ENCODE results near the gene PGAM2.
A peak's percentile ranks its signal among the peaks of the same experiment; 100 is the strongest.

The PGAM2 gene

DNA sequence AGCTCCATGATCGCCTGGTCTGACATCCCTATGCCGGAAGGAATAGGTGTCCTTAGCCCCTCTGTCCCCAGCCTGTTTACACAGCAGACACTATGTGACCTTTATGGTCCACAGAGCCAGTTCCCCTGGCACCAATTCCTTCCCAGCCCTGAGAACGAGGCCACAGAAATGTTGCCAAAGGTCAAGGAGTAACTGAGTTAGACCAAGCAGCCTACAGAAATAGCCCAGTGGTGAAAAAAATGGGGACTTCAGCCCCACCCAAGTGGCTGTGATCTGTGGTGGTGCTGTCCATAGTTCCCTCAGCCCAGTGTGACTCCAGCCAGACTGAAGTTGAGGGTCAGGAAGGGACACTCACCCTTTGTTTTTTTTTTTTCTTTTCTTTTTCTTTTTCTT lies 2.5 kb downstream of the PGAM2 start:
- TF ChIP-seq ZNF596 (tag by site-specific recombination; IDR thresholded peaks at IDR 0.05) = no peak
- TF ChIP-seq, protein P1, sequence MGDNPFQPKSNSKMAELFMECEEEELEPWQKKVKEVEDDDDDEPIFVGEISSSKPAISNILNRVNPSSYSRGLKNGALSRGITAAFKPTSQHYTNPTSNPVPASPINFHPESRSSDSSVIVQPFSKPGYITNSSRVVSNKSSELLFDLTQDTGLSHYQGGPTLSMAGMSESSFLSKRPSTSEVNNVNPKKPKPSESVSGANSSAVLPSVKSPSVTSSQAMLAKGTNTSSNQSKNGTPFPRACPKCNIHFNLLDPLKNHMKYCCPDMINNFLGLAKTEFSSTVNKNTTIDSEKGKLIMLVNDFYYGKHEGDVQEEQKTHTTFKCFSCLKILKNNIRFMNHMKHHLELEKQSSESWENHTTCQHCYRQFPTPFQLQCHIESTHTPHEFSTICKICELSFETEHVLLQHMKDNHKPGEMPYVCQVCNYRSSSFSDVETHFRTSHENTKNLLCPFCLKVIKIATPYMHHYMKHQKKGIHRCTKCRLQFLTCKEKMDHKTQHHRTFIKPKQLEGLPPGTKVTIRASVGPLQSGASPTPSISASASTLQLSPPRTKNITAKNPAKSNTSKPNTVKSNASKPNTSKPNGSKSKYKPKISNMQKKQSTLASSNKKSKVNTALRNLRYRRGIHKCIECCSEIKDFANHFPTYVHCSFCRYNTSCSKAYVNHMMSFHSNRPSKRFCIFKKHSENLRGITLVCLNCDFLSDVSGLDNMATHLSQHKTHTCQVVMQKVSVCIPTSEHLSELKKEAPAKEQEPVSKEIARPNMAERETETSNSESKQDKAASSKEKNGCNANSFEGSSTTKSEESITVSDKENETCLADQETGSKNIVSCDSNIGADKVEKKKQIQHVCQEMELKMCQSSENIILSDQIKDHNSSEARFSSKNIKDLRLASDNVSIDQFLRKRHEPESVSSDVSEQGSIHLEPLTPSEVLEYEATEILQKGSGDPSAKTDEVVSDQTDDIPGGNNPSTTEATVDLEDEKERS (tag by site-specific recombination; IDR thresholded peaks at IDR 0.05) = no peak
- no peak for TF ChIP-seq ZNF48 (tag by site-specific recombination; IDR thresholded peaks at IDR 0.05)
- TF ChIP-seq ZNF544 (tag by site-specific recombination; IDR thresholded peaks at IDR 0.05) = no peak
- no peak for TF ChIP-seq ZNF701 (tag by site-specific recombination; IDR thresholded peaks at IDR 0.05)
- no peak for TF ChIP-seq ZNF114 (tag by site-specific recombination; IDR thresholded peaks at IDR 0.05)
- TF ChIP-seq ZNF16 (tag by site-specific recombination; IDR thresholded peaks at IDR 0.05; ENCODE audit: low read depth) = no peak
- TF ChIP-seq ZNF830 (tag by site-specific recombination; IDR thresholded peaks at IDR 0.05; ENCODE audit: low read depth) = no peak
- TF ChIP-seq, protein P2, sequence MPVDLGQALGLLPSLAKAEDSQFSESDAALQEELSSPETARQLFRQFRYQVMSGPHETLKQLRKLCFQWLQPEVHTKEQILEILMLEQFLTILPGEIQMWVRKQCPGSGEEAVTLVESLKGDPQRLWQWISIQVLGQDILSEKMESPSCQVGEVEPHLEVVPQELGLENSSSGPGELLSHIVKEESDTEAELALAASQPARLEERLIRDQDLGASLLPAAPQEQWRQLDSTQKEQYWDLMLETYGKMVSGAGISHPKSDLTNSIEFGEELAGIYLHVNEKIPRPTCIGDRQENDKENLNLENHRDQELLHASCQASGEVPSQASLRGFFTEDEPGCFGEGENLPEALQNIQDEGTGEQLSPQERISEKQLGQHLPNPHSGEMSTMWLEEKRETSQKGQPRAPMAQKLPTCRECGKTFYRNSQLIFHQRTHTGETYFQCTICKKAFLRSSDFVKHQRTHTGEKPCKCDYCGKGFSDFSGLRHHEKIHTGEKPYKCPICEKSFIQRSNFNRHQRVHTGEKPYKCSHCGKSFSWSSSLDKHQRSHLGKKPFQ (tag by site-specific recombination; IDR thresholded peaks at IDR 0.05) = no peak
- H3K36me3 ChIP-seq (ENCODE audit: control insufficient read depth in 2 of 2, insufficient read depth in 1 of 2, low read length in 2 of 2) = peaks cover 3 to 50% of the 10 kb centered on the region in 2 experiments; a peak in 1 of 3 replicates

DNA sequence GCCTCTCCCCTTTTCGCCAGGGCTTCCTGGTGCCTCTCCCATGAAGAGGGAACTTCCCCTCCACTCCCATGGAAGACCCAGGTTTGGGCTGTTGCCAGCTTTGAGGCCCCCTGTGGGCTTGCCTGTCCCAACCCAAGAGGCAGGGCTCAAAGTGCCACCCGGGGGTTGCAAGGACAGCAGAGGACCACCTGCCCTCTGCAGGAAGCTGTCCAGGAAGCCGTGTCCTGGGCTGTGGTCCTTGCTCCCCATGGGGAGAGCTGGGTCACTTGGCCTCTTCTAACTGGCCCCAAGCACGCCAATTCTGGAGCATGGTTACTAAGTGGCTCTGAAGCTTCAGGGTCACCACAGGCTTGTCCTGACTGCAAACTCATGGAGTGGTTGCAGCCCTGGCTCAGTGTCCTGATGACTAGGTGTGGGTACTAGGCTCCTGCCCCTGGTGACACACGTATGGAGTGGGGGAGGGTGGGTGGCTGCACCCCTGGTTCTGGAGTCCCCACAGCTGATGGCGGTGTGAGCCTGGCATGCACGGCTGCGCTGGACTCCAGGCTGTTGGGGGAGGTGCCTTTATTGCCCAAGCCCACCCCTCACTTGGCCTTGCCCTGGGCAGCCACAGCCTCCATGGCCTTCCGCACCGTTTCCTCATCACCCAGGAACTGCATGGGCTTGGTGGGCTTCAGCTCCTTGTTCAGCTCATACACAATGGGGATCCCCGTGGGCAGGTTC lies 3.0 kb downstream of the PGAM2 start:
- H3K4me3 ChIP-seq (ENCODE audit: low read depth, low read length) = no peak overlapping the region
- H3K27ac ChIP-seq (ENCODE audit: extremely low read depth, low read depth, low read length) = no peak overlapping the region
- H3K36me3 ChIP-seq (ENCODE audit: control insufficient read depth in 2 of 2, insufficient read depth in 1 of 2, low read length in 2 of 2) = peaks cover 3 to 56% of the 10 kb centered on the region in 2 experiments; a peak in 1 of 3 replicates
- CTCF ChIA-PET = interaction anchor here (0.7 kb wide), 1 partner anchor 10 kb away, joined by 3 read pairs; no protein-coding TSS in a partner anchor
- POLR2A ChIA-PET = interaction anchor here (0.6 to 2.1 kb wide), 3 partner anchors 18 to 185 kb away, joined by 3 to 6 read pairs (median 3); partner anchors contain the start of gene DBNL
- TF ChIP-seq ZIC2 (tag by site-specific recombination; IDR thresholded peaks at IDR 0.05) (peak; percentile 56), GLIS1 (tag by site-specific recombination; IDR thresholded peaks at IDR 0.05) (0 out of 2 replicates have a peak, but pooled peaks have one; percentile 17), ZNF529 (tag by site-specific recombination; IDR thresholded peaks at IDR 0.05; ENCODE audit: insufficient replicate concordance) (no peak)
- no peaks in the 10 kb centered on the region for H3K4me1 ChIP-seq (ENCODE audit: control insufficient read depth, insufficient read depth, low read length)
- H3K9me3 ChIP-seq (ENCODE audit: control insufficient read depth, insufficient read depth, low read depth, low read length) = no peaks in the 10 kb centered on the region

More for the DNA sequence above, 2.5 kb downstream of the PGAM2 start:
- CTCF ChIA-PET = no interaction called here
- POLR2A ChIA-PET = interaction anchor here (1.1 to 2.1 kb wide), 5 partner anchors 9 to 185 kb away, joined by 3 to 6 read pairs (median 4); partner anchors contain the start of gene DBNL
- no peak overlapping the region for H3K4me3 ChIP-seq (ENCODE audit: low read depth, low read length)
- no peaks in the 10 kb centered on the region for H3K4me1 ChIP-seq (ENCODE audit: control insufficient read depth, insufficient read depth, low read length)
- H3K27ac ChIP-seq (ENCODE audit: extremely low read depth, low read depth, low read length) = no peak overlapping the region
- H3K9me3 ChIP-seq (ENCODE audit: control insufficient read depth, insufficient read depth, low read depth, low read length) = no peaks in the 10 kb centered on the region

DNA sequence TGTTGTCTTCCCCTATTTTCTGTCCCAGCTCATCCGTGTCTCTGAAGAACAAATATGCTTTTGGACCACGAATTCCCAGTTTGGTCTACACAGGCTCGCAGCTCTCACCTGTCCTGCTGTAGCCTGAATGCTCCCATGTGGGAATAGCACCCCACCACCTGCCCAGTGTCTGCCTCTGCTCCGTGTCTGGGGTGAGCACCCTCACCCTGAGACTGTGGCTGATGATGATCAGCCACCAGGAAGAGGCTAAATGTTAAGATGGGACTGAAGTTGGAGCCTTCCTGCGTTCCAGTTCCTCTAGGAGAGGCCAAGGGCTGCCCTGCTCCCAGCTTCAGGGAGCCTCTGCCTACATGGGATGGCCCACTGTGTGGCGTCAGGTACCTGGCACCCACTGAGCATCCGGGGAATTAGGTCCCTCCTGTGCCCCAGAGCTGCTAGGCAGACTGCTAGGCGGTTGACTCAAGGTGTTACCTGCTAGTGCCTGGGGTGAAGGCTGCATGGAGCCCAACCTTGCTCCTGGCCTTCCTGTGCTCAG lies 3.7 kb downstream of the PGAM2 start:
- POLR2A ChIA-PET = interaction anchor here (0.6 to 2.1 kb wide), 2 partner anchors 17 to 42 kb away, joined by 3 to 6 read pairs; partner anchors contain the start of gene DBNL
- peaks cover 3 to 62% of the 10 kb centered on the region in 2 experiments; a peak in 1 of 3 replicates for H3K36me3 ChIP-seq (ENCODE audit: control insufficient read depth in 2 of 2, insufficient read depth in 1 of 2, low read length in 2 of 2)
- TF ChIP-seq ZNF133 (tag by site-specific recombination; IDR thresholded peaks at IDR 0.05) = no peak
- TF ChIP-seq REPIN1 (tag by site-specific recombination; IDR thresholded peaks at IDR 0.05; ENCODE audit: low read depth) = no peak
- TF ChIP-seq ZNF521 (tag by site-specific recombination; IDR thresholded peaks at IDR 0.05) = no peak
- TF ChIP-seq, protein P3, sequence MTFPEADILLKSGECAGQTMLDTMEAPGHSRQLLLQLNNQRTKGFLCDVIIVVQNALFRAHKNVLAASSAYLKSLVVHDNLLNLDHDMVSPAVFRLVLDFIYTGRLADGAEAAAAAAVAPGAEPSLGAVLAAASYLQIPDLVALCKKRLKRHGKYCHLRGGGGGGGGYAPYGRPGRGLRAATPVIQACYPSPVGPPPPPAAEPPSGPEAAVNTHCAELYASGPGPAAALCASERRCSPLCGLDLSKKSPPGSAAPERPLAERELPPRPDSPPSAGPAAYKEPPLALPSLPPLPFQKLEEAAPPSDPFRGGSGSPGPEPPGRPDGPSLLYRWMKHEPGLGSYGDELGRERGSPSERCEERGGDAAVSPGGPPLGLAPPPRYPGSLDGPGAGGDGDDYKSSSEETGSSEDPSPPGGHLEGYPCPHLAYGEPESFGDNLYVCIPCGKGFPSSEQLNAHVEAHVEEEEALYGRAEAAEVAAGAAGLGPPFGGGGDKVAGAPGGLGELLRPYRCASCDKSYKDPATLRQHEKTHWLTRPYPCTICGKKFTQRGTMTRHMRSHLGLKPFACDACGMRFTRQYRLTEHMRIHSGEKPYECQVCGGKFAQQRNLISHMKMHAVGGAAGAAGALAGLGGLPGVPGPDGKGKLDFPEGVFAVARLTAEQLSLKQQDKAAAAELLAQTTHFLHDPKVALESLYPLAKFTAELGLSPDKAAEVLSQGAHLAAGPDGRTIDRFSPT (tag by site-specific recombination; IDR thresholded peaks at IDR 0.05) = no peak
- TF ChIP-seq, protein P4, sequence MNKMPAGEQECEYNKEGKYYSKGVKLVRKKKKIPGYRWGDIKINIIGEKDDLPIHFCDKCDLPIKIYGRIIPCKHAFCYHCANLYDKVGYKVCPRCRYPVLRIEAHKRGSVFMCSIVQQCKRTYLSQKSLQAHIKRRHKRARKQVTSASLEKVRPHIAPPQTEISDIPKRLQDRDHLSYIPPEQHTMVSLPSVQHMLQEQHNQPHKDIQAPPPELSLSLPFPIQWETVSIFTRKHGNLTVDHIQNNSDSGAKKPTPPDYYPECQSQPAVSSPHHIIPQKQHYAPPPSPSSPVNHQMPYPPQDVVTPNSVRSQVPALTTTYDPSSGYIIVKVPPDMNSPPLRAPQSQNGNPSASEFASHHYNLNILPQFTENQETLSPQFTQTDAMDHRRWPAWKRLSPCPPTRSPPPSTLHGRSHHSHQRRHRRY (tag by site-specific recombination; IDR thresholded peaks at IDR 0.05) = no peak
- no peak for TF ChIP-seq ZNF660 (tag by site-specific recombination; IDR thresholded peaks at IDR 0.05)
- no peak for TF ChIP-seq ZNF416 (tag by site-specific recombination; IDR thresholded peaks at IDR 0.05)
- no peak for TF ChIP-seq EGR2 (tag by site-specific recombination; IDR thresholded peaks at IDR 0.05; ENCODE audit: low read depth)
- no peak for TF ChIP-seq ZNF112 (tag by site-specific recombination; IDR thresholded peaks at IDR 0.05)

More for the DNA sequence above, 3.7 kb downstream of the PGAM2 start:
- Histone ChIP-seq H3K27ac (ENCODE audit: extremely low read depth, low read depth, low read length) (no peak overlapping the region), H3K9me3 (ENCODE audit: control insufficient read depth, insufficient read depth, low read depth, low read length) (no peaks in the 10 kb centered on the region), H3K4me3 (ENCODE audit: low read depth, low read length) (no peak overlapping the region), H3K4me1 (ENCODE audit: control insufficient read depth, insufficient read depth, low read length) (no peaks in the 10 kb centered on the region)
- CTCF ChIA-PET = interaction anchor here (0.7 kb wide), 1 partner anchor 11 kb away, joined by 3 read pairs; no protein-coding TSS in a partner anchor
